Smooth muscle cell of the pulmonary artery (primary cell): ENCODE results near the gene NKIRAS1. TPM values are rescaled to one million over a fixed set of nuclear protein-coding genes. Genes with fewer than 3 reads are reported as not detected.

Experiments used
- total RNA-seq: library from RNA; depleted of rRNA; stranded (reverse); fragments of >200 nt; gene quantifications from 2 replicates; pipeline ENCODE4 v1.2.3, GENCODE V29; 2014

Gene NKIRAS1
- total RNA-seq: 10.3 and 14.9 TPM in 2 replicates

DNA sequence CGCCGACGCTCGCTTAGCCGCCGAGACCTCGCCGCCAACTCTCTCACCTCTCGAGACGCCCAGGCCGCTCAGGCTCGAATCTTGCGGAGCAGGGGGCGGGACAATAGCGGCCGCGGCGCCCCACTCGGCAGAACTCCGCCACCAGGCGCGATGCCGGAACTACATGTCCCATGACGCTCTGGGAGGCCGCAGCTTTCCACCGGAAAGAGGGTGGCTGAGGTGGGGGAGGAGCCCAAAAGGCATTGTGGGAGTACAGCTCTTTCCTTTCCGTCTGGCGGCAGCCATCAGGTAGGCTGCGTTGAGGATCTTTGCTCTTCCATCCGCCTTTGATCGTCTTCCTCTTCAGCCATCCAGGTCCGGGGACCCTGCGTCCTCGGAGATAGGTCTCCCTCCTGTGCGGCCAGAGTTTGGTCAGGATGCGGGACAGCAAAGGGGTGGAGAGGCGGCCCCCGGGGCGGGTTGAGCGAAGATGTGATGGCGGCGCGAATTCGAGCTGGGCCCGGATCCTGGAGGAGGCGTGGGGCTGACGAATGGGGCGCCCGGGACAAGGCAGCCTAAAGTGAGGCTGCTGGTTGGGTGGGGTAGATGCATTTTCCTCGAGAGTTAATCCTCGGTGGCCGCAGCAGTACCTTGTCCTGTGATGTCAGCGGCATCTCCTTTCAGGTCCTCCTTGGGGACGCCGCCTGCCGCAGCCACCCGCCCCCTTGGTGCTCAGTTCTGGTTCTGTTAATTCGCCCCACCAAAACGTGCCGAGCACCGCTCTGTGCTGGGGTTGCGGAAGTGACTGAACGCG, at the start of gene NKIRAS1, which contains the start of gene RPL15:
Gene NKIRAS1 (minus strand): TSS at position 105 of the 793 bp plus-strand sequence. CDS start 6,086 bp downstream, outside the sequence.
Gene RPL15 (plus strand): TSS at position 247 of the 793 bp plus-strand sequence. CDS start 728 bp downstream, outside the sequence.

DNA sequence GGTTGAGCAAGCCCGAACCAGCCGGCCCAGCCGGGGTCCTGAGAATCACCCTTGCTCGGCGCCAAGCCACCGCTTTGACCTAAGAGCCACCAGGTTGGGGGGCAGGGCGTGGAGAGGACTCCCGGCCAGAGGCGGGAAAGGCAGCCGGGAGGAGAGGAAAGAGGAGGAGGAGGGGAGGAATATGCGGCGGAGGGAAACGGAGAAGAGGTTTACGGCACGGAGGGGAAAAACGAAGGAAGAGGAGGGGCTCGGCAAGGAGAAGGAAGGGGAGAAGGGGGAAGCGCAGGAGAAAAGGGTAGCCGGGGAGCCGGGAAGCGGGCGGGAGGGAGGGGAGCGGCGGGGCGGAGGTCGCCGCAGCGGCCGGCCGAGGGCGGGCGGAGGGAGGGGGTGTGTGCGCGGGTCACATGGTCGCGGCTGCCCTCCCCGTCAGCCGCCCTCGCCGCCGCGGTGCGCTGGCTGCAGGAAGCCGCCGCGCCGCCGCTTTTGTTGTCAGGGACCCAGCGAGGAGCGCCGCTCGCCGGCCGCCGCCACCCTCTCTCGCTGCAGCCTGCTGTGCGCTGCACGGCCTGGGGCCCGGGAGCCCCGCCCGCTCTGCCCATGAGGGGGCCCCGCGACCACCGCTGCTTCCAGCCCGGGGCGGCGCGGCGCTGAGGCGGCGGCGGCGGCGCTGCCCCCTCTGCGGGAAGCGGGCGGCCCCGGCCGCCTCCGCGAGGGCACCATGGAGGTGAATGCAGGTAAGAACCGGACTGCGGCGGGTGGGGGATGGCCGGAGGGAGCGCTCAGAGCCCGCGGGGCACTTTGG, 28.3 kb upstream of the NKIRAS1 start, which contains the start of gene NR1D2:
Gene NR1D2 (plus strand): TSS at position 426 of the 802 bp plus-strand sequence. CDS start 293 bp downstream, at position 719.

Other genes with a start within 250 kb of the NKIRAS1 start
- 67.3 and 94.2 TPM in 2 replicates for gene UBE2E1, start 111.0 kb downstream of the NKIRAS1 start, total RNA-seq
- 1,284 and 1,661 TPM in 2 replicates for gene RPL15, start 142 bp upstream of the NKIRAS1 start, total RNA-seq
- gene NR1D2, start 28.3 kb upstream of the NKIRAS1 start, total RNA-seq: 30.4 and 43.5 TPM in 2 replicates